Endothelial cell of hepatic sinusoid (primary cell): ENCODE data around the gene PSD4.

Experiments
- in situ Hi-C: cut with HindIII; loops from 2 replicates; pipeline ENCODE4 v1.10.0; 2017; ENCODE audit warnings: low sequenced_read_pairs

Gene PSD4

DNA sequence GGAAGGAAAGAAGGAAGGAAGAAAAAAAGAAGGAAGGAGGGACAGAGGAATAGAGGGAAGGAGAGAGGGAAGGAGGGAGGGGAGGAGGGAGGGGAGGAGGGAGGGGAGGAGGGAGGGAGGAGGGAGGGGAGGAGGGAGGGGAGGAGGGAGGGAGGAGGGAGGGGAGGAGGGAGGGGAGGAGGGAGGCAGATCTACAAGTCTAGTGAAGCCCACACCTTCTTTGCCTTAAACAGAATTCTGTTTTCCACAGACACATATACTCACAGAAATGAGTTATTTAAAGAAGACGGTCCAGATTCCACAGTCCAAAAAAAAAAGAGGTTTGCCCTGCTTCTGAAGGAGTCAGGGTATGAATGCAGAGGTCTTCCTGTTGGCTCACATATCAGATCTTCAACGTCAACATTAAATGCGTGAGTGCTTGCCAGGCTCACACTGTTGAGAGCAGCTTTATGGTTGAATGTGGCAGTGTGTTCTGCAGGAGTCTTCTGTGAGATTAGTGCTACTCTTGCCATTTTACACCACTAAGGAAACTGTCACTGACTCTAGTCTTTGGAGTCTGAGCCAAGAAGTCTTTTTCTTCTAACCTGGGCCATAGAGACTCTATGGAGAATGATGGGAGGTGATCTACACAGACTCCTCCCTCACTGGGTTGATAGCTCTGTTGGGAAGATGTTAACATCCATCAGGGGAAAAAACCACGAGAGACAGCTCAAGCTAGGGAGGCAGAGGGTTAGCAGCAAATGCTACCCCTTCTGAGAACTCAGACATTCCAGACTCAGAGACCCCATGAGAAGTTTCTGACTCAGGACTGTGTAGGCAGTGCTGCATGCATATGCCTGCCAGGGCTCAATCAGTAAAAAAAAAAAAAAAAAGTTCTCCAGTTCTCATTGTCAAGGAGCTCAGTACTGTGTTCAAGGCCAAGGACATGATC is 81.6 kb downstream of the PSD4 start:
- in situ Hi-C loops = no loop called here

DNA sequence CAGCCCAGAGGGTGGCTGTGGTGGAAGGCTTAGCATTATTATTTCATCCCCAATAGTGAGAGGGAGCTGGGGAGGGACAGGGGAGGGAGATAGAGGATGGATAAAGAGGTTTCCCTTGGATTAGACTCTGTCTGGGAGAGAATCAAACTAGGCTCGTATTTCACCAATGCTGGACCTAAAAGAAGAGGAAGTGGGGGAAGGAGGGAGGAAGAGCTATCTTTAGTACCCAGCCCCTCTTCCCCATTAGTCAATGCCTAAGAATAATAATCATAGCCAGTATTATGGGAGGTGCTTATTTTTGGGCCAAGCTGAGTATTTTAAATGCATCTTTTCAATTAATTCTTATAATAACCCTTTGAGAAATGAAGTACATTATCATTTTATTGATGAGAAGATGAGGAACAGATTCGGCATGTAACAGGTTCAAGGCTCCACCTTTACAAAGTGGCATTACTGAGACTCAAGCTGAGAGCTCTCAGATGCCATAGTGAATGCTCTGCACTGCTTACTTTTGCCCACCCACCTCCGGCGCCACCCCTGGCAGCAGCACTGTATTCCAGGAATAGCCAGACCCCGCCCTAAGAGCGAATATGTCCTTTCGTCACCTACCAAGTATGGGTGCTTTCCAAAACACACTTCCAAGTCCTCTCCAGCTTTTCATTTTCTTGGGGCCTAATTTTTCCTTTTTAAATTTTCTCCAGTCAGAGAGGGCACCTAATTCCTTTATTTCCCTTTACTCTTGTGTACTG is 83.9 kb downstream of the PSD4 start:
- in situ Hi-C loops = no loop called here

DNA sequence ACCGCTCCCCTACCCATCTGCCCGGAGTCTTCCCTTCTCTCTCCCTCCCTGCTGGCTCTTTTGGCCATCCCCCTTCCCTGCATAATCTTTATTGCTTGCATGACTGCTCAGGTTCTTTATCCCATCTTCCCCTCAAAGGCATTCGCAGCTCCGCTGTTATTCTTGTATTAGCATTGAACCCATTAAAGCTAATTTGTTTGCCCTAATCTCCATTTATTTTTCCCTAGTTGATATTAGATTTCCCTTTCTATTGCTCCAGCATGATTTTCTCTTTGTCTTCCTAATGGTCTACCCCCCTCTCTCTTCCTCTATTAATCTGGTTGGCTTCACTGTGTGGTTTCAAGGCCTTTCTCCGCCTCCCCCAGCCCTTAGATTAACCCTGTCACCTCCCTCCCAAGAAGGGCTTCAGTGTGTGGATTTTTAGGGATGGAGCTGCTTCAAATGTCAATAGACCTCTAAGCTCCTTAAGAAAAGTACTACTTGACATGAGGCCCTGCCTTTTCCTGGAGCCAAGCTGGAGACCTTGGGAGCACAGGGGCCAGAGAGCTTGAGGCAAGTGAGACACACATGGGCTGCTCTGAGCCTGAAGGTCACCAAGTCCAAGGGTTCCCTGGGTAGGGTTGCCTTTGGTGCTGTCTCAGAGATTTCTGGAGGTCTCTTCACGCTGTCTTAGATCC is 84.8 kb downstream of the PSD4 start:
- in situ Hi-C loops = no loop called here
